Brain microvascular endothelial cell (primary cell): ENCODE data around the gene SLC12A4.
"Not testable (repeated sequence)": the region's sequence is repeated elsewhere in the genome, so short reads cannot be mapped to it uniquely, and the experiment has no call there.

Source experiments
- DNase-seq: peaks from one replicate; pipeline ENCODE4 v3.0.0-alpha.2; 2020
- H3K27ac ChIP-seq: fragments of 250-450 bp; sonication (Bioruptor Pico); 2 replicates; pipeline ENCODE4 v1.5.1; 2020; ENCODE audit warnings: mild to moderate bottlenecking, moderate library complexity
- H3K27me3 ChIP-seq: fragments of 250-450 bp; sonication (Bioruptor Pico); replicated peaks from 2 replicates; pipeline ENCODE4 v1.5.1; 2020; ENCODE audit warnings: mild to moderate bottlenecking
- H3K36me3 ChIP-seq: fragments of 250-450 bp; sonication (Bioruptor Pico); replicated peaks from 2 replicates; pipeline ENCODE4 v1.5.1; 2020; ENCODE audit warnings: mild to moderate bottlenecking
- H3K4me3 ChIP-seq: 2 replicates; pipeline ENCODE4 v1.5.1; 2011; ENCODE audit warnings: low read depth, mild to moderate bottlenecking, control low read depth, low read length, moderate library complexity
- CTCF ChIP-seq: IDR thresholded peaks from 2 replicates; pipeline ENCODE4 v1.5.1; 2011; ENCODE audit warnings: low read depth, mild to moderate bottlenecking, moderate library complexity, low read length, control low read depth, inconsistent platforms; ENCODE audit errors: missing control alignments
- in situ Hi-C: cut with HindIII; loops from 2 replicates; pipeline ENCODE4 v1.10.0; 2017; ENCODE audit warnings: low sequenced_read_pairs, low pct_ligation_motif_present

SLC12A4 gene

GRCh38 chr16:67996666-67997065, 28.2 kb upstream of the SLC12A4 start:
- in situ Hi-C loops: no loop called here
- H3K36me3 ChIP-seq: no peaks in the 10 kb centered on the region
- no peak for TF ChIP-seq CTCF
- no peak overlapping the region for H3K27ac ChIP-seq
- no peak overlapping the region for H3K4me3 ChIP-seq
- DNase-seq: no peak
- H3K27me3 ChIP-seq: no peaks in the 10 kb centered on the region

- DNase-seq: no peak
- in situ Hi-C loops: no loop called here
Measured at GRCh38 chr16:67995423-67995822, 27.0 kb upstream of the SLC12A4 start.

GRCh38 chr16:67994040-67994408, 25.6 kb upstream of the SLC12A4 start:
- H3K27me3 ChIP-seq, DNase-seq, in situ Hi-C loops, H3K4me3 ChIP-seq, H3K27ac ChIP-seq, H3K36me3 ChIP-seq: not testable (repeated sequence)

More at GRCh38 chr16:67995423-67995822, 27.0 kb upstream of the SLC12A4 start:
- Histone ChIP-seq H3K4me3 (no peak overlapping the region), H3K36me3 (no peaks in the 10 kb centered on the region), H3K27me3 (no peaks in the 10 kb centered on the region), H3K27ac (no peak overlapping the region)
- TF ChIP-seq CTCF: no peak

GRCh38 chr16:67993207-67994039, 25.0 kb upstream of the SLC12A4 start:
- Histone ChIP-seq H3K36me3 (no peaks in the 10 kb centered on the region), H3K27ac (no peak overlapping the region), H3K4me3 (peak overlapping the region; percentile 29), H3K27me3 (no peaks in the 10 kb centered on the region)
- TF ChIP-seq CTCF: peak; percentile 76
- in situ Hi-C loops: no loop called here
- peak; percentile 35 for DNase-seq

- Histone ChIP-seq H3K27ac (no peak overlapping the region), H3K4me3 (no peak overlapping the region), H3K36me3 (no peaks in the 10 kb centered on the region), H3K27me3 (no peaks in the 10 kb centered on the region)
- in situ Hi-C loops: no loop called here
- DNase-seq: no peak
- TF ChIP-seq CTCF: no peak
Measured at GRCh38 chr16:67992661-67993206, 24.3 kb upstream of the SLC12A4 start.

GRCh38 chr16:67990018-67990386, 21.6 kb upstream of the SLC12A4 start:
- no peaks in the 10 kb centered on the region for H3K27me3 ChIP-seq
- H3K36me3 ChIP-seq: no peaks in the 10 kb centered on the region
- no peak overlapping the region for H3K4me3 ChIP-seq
- no peak overlapping the region for H3K27ac ChIP-seq
- DNase-seq: no peak
- in situ Hi-C loops: no loop called here
- TF ChIP-seq CTCF: no peak
